ENCODE results near the gene ESRRA. TPM values are rescaled to one million over a fixed set of nuclear protein-coding genes. Genes with fewer than 3 reads are reported as not detected.

ESRRA gene
- total and polyA plus RNA-seq, 9 of the 15 experiments (the other 6 are each of a cell fraction or from before 2014, with no cell fraction given), result 0.27 to 89.7 (median 23.7) TPM

- TF ChIP-seq HNRNPL (IDR thresholded peaks at IDR 0.05; ENCODE audit: low read depth, low read length) (no peak), FOXP4 (CRISPR knock-in tag; IDR thresholded peaks at IDR 0.05; ENCODE audit: borderline replicate concordance) (0 out of 2 replicates have a peak, but pooled peaks have one; percentile 6), FOSL1 (tag; conservative IDR thresholded peaks at IDR 0.05) (peak; percentile 47), CCNT2 (IDR thresholded peaks at IDR 0.05; ENCODE audit: borderline replicate concordance, extremely low read depth, insufficient read length, low read depth, low read length) (no peak), ELF1 (tag; IDR thresholded peaks at IDR 0.05) (peak; percentile 26; the same call in 1 of the 2 replicates), CTBP1 (IDR thresholded peaks at IDR 0.05; ENCODE audit: borderline replicate concordance) (no peak), TGIF2 (CRISPR knock-in tag; IDR thresholded peaks at IDR 0.05) (no peak), HDAC1 (IDR thresholded peaks at IDR 0.05) (peak in 1 of 2 experiments; percentile 17; a peak in 1 of 4 replicates), TEAD2 (tag; IDR thresholded peaks at IDR 0.05) (no peak), GTF2A2 (tag; IDR thresholded peaks at IDR 0.05) (no peak), MYC (IDR thresholded peaks at IDR 0.05; ENCODE audit: low read depth, low read length) (no peak), MYC (CRISPR knock-in tag; IDR thresholded peaks at IDR 0.05; ENCODE audit: borderline replicate concordance, low read depth) (no peak), TAF9B (IDR thresholded peaks at IDR 0.05; ENCODE audit: partially characterized antibody) (peak; percentile 32), DIDO1 (tag; IDR thresholded peaks at IDR 0.05; ENCODE audit: low read depth) (no peak), TEAD1 (CRISPR knock-in tag; IDR thresholded peaks at IDR 0.05) (peak in 1 of 2 experiments; percentile 88; a peak in 2 of 4 replicates), ZBTB7A (IDR thresholded peaks at IDR 0.05; ENCODE audit: borderline replicate concordance, control insufficient read depth, low read depth, low read length) (peak; percentile 48; the same call in 1 of the 2 replicates), CAMTA2 (CRISPR knock-in tag; conservative IDR thresholded peaks at IDR 0.05) (no peak), KLF1 (tag; IDR thresholded peaks at IDR 0.05) (no peak), HDAC3 (IDR thresholded peaks at IDR 0.05; ENCODE audit: borderline replicate concordance, partially characterized antibody) (peak; percentile 3), ZNF324 (CRISPR knock-in tag; IDR thresholded peaks at IDR 0.05) (no peak), HDAC6 (IDR thresholded peaks at IDR 0.05; ENCODE audit: low read depth, low read length) (no peak), ZNF175 (CRISPR knock-in tag; IDR thresholded peaks at IDR 0.05; ENCODE audit: low read depth) (peak; percentile 26; the same call in 1 of the 2 replicates)
- TF ChIP-seq, protein P1, sequence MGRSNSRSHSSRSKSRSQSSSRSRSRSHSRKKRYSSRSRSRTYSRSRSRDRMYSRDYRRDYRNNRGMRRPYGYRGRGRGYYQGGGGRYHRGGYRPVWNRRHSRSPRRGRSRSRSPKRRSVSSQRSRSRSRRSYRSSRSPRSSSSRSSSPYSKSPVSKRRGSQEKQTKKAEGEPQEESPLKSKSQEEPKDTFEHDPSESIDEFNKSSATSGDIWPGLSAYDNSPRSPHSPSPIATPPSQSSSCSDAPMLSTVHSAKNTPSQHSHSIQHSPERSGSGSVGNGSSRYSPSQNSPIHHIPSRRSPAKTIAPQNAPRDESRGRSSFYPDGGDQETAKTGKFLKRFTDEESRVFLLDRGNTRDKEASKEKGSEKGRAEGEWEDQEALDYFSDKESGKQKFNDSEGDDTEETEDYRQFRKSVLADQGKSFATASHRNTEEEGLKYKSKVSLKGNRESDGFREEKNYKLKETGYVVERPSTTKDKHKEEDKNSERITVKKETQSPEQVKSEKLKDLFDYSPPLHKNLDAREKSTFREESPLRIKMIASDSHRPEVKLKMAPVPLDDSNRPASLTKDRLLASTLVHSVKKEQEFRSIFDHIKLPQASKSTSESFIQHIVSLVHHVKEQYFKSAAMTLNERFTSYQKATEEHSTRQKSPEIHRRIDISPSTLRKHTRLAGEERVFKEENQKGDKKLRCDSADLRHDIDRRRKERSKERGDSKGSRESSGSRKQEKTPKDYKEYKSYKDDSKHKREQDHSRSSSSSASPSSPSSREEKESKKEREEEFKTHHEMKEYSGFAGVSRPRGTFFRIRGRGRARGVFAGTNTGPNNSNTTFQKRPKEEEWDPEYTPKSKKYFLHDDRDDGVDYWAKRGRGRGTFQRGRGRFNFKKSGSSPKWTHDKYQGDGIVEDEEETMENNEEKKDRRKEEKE (IDR thresholded peaks at IDR 0.05; ENCODE audit: borderline replicate concordance in 1 of 2, control insufficient read depth in 1 of 2, low read depth in 2 of 2, low read length in 1 of 2), result peak in 1 of 2 experiments; percentile 13; a peak in 1 of 4 replicates
Observed at GRCh38 chr11:64268893-64269539, 36.3 kb upstream of the ESRRA start (continued).
